IPS DF 6.9 (cell line): ENCODE measurements around the gene PIK3AP1.

ENCODE experiments used
- DNase-seq: peaks from one replicate; pipeline ENCODE4 v3.0.0-alpha.2; 2013; ENCODE audit warnings: low read depth, low spot score
- H3K27ac ChIP-seq: one replicate; pipeline ENCODE4 v1.5.1; 2013; ENCODE audit warnings: low read length, control low read depth
- H3K27me3 ChIP-seq: 2 replicates; pipeline ENCODE4 v1.6.1; 2013; ENCODE audit warnings: mild to moderate bottlenecking, low read length; ENCODE audit not compliant: control insufficient read depth, insufficient read depth
- H3K36me3 ChIP-seq: 2 replicates; pipeline ENCODE4 v1.6.1; 2013; ENCODE audit warnings: low read length; ENCODE audit not compliant: control insufficient read depth, insufficient read depth
- H3K4me1 ChIP-seq: 2 replicates; pipeline ENCODE4 v1.6.1; 2013; ENCODE audit warnings: low read length; ENCODE audit not compliant: control insufficient read depth, insufficient read depth
- H3K4me3 ChIP-seq: 2 replicates; pipeline ENCODE4 v1.5.1; 2013; ENCODE audit warnings: mild to moderate bottlenecking, low read length
- H3K9me3 ChIP-seq: 2 replicates; pipeline ENCODE4 v1.6.1; 2013; ENCODE audit warnings: low read length, inconsistent platforms; ENCODE audit not compliant: control insufficient read depth, insufficient read depth
- WGBS: extraction: QIAGEN DNeasy Blood & Tissue Kit; methylation state at CpG from one replicate; pipeline ENCODE4 v1.1.7; 2013; ENCODE audit warnings: mixed read lengths, missing lambda C conversion rate; ENCODE audit not compliant: insufficient read length, insufficient coverage; 5-methylcytosine and 5-hydroxymethylcytosine counted together

PIK3AP1 gene

GRCh38 chr10:96632974-96633710 is 87.2 kb downstream of the PIK3AP1 start:
- Histone ChIP-seq H3K27ac (no peak overlapping the region), H3K27me3 (no peaks in the 10 kb centered on the region), H3K4me3 (no peak overlapping the region), H3K4me1 (no peaks in the 10 kb centered on the region), H3K36me3 (no peaks in the 10 kb centered on the region), H3K9me3 (no peaks in the 10 kb centered on the region)
- no peak for DNase-seq
- WGBS: no CpG with 5 or more reads among the region's 4 CpGs

- no peaks in the 10 kb centered on the region for H3K36me3 ChIP-seq
- no peak overlapping the region for H3K27ac ChIP-seq
- WGBS: no CpG with 5 or more reads among the region's 1 CpG
- H3K9me3 ChIP-seq: no peaks in the 10 kb centered on the region
- no peaks in the 10 kb centered on the region for H3K4me1 ChIP-seq
- H3K4me3 ChIP-seq: no peak overlapping the region
- no peak for DNase-seq
- no peaks in the 10 kb centered on the region for H3K27me3 ChIP-seq
These were observed 93.0 kb downstream of the PIK3AP1 start for GRCh38 chr10:96627292-96627691.

GRCh38 chr10:96626795-96627194 is 93.5 kb downstream of the PIK3AP1 start:
- DNase-seq: peak; percentile 13
- H3K36me3 ChIP-seq: no peaks in the 10 kb centered on the region
- no CpG with 5 or more reads among the region's 5 CpGs for WGBS
- no peaks in the 10 kb centered on the region for H3K9me3 ChIP-seq
- no peaks in the 10 kb centered on the region for H3K4me1 ChIP-seq
- no peaks in the 10 kb centered on the region for H3K27me3 ChIP-seq
- no peak overlapping the region for H3K27ac ChIP-seq
- H3K4me3 ChIP-seq: no peak overlapping the region

GRCh38 chr10:96625173-96625572 is 95.1 kb downstream of the PIK3AP1 start:
- Histone ChIP-seq H3K4me3 (no peak overlapping the region), H3K27ac (no peak overlapping the region), H3K4me1 (no peaks in the 10 kb centered on the region), H3K36me3 (no peaks in the 10 kb centered on the region), H3K9me3 (no peaks in the 10 kb centered on the region), H3K27me3 (no peaks in the 10 kb centered on the region)
- WGBS: no CpG with 5 or more reads among the region's 1 CpG
- no peak for DNase-seq

DNA sequence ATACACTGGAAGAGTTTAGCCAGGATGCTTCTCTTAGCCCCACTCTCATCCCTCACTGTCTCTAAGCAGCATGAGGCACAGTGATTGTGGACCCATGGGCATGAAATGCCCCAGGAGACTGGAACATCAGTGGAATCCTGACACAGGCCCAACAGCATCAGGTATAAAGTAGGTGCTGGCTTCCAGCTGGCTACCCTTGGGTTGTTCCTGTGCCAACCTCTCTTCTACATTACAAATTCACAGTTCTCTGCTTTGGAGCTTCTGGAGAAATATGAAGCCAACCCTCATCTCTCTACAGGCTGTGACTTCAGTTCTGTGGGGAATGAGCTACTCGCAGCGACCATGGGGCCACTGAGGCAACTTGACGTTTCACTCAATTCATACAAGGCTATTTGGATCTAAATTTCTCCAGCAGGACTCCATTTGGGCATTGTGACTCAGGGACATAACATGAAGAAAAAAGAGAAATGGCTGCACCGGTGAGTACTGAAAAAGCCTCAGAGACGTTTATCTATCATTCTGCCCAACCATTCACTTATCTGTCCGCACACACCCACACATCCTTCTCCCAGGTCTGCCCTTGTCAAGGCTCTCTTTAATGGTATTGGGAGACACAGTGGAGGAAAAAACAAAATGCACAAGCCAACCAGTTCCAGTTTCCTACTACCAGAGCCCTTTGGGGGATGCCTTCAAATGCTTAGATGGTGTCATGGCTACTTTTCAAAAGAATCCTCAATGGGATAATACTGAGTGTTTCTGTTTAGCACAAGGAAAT is 98.1 kb downstream of the PIK3AP1 start:
- no CpG with 5 or more reads among the region's 6 CpGs for WGBS
- DNase-seq: no peak
- no peak overlapping the region for H3K27ac ChIP-seq
- H3K36me3 ChIP-seq: no peaks in the 10 kb centered on the region
- no peak overlapping the region for H3K4me3 ChIP-seq
- H3K27me3 ChIP-seq: no peaks in the 10 kb centered on the region
- H3K4me1 ChIP-seq: no peaks in the 10 kb centered on the region
- H3K9me3 ChIP-seq: no peaks in the 10 kb centered on the region

- no CpG with 5 or more reads among the region's 17 CpGs for WGBS
- no peaks in the 10 kb centered on the region for H3K36me3 ChIP-seq
These were observed 100.2 kb downstream of the PIK3AP1 start for GRCh38 chr10:96619796-96620773.

DNA sequence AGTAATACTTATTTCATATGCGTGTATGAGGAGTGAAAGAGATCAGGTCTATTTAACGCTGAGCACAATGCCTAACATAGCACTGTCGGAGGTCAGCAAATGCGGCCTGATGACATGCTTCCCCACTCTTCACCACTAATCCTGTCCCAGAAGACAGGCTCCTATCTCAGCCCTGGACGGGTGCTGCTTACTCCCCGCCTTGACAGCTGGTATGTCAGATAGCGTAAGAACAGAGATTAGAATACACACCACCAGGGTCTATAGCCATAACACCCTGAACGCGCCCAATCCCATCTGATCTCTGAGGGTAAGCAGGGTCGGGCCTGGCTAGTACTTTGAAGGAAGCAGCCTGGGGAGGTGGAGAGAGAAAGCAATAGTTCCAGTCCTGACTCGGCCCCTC is 101.2 kb downstream of the PIK3AP1 start:
- H3K4me3 ChIP-seq: no peak overlapping the region
- H3K27me3 ChIP-seq: no peaks in the 10 kb centered on the region
- WGBS: no CpG with 5 or more reads among the region's 11 CpGs
- no peaks in the 10 kb centered on the region for H3K4me1 ChIP-seq
- H3K36me3 ChIP-seq: no peaks in the 10 kb centered on the region
- no peaks in the 10 kb centered on the region for H3K9me3 ChIP-seq
- no peak overlapping the region for H3K27ac ChIP-seq
- no peak for DNase-seq

More at GRCh38 chr10:96619796-96620773, 100.2 kb downstream of the PIK3AP1 start:
- Histone ChIP-seq H3K9me3 (no peaks in the 10 kb centered on the region), H3K27ac (no peak overlapping the region), H3K4me3 (no peak overlapping the region), H3K4me1 (no peaks in the 10 kb centered on the region), H3K27me3 (no peaks in the 10 kb centered on the region)
- no peak for DNase-seq

DNA sequence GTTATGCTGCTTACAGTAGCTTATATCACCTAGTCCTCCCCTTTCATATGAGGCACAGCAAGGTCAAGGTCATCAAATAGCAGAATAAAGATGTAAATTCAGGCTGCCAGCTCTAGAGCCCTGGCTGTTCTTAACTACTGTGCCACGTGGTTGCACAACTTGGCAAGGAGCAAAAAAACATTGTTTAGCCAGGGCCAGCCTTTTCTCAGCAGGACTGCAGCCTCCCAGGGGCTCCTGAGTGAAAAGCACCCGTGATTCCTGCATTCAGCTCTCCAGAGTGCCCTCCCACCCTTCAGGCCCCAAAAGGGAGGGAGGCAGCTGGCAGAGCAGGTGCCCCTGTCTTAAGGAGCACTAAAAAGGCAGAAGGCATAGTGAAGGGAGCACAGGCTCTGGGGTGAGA is 101.7 kb downstream of the PIK3AP1 start:
- WGBS: no CpG with 5 or more reads among the region's 2 CpGs
- no peaks in the 10 kb centered on the region for H3K9me3 ChIP-seq
- DNase-seq: no peak
- H3K27me3 ChIP-seq: no peaks in the 10 kb centered on the region
- no peak overlapping the region for H3K4me3 ChIP-seq
- H3K36me3 ChIP-seq: no peaks in the 10 kb centered on the region
- H3K4me1 ChIP-seq: no peaks in the 10 kb centered on the region
- H3K27ac ChIP-seq: no peak overlapping the region

DNA sequence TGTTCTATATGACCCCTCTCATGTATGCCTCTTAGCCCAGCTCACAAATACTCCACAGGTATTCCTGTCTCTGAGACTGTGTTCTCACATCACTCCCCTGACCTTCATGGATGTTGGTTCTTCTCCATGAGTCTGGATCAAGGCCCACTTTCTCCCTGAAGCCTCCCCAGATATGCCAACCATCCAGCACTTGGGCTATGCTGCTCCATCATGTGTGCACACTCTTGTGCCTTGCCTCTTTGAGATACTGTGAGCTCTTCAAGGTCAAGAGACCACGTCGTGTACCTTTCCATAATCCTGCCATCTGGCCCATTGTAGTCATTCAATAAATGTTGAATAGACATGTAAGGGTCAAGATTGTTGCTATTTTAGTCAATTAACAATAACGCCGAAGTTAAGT is 103.4 kb downstream of the PIK3AP1 start:
- no peak overlapping the region for H3K27ac ChIP-seq
- no peaks in the 10 kb centered on the region for H3K36me3 ChIP-seq
- WGBS: no CpG with 5 or more reads among the region's 4 CpGs
- H3K4me1 ChIP-seq: no peaks in the 10 kb centered on the region
- no peaks in the 10 kb centered on the region for H3K9me3 ChIP-seq
- no peaks in the 10 kb centered on the region for H3K27me3 ChIP-seq
- H3K4me3 ChIP-seq: no peak overlapping the region
- DNase-seq: no peak

GRCh38 chr10:96614515-96614914 is 105.8 kb downstream of the PIK3AP1 start:
- H3K36me3 ChIP-seq: no peaks in the 10 kb centered on the region
- no peaks in the 10 kb centered on the region for H3K27me3 ChIP-seq
- H3K9me3 ChIP-seq: no peaks in the 10 kb centered on the region
- H3K4me1 ChIP-seq: no peaks in the 10 kb centered on the region
- no peak for DNase-seq
- no CpG with 5 or more reads among the region's 2 CpGs for WGBS
- no peak overlapping the region for H3K27ac ChIP-seq
- no peak overlapping the region for H3K4me3 ChIP-seq
